Astrocyte (in vitro differentiated cells and primary cell): Measurements from ENCODE around the gene ATG16L1. TPM values are rescaled to one million over a fixed set of nuclear protein-coding genes. Genes with fewer than 3 reads are reported as not detected.

Experiments
- DNase-seq: peaks from one replicate; pipeline ENCODE4 v3.0.0-alpha.2; 2010; ENCODE audit warnings: low read depth
- FAIRE-seq: peaks from 2 replicates; lab custom pipeline; 2011; peaks lifted over from hg19 to GRCh38; lab: Jason Lieb, UNC
- H2AFZ ChIP-seq: 2 replicates; pipeline ENCODE4 v1.6.0; 2012; ENCODE audit warnings: low read depth, low read length, inconsistent platforms
- H3K27ac ChIP-seq: 2 replicates; pipeline ENCODE4 v1.5.1; 2011; ENCODE audit warnings: low read depth, low read length, inconsistent platforms
- H3K27me3 ChIP-seq: 2 replicates; pipeline ENCODE4 v1.6.0; 2011; ENCODE audit warnings: low read length, inconsistent platforms; ENCODE audit not compliant: insufficient read depth
- H3K36me3 ChIP-seq: 2 replicates; pipeline ENCODE4 v1.5.1; 2011; ENCODE audit warnings: low read length, inconsistent platforms; ENCODE audit not compliant: insufficient read depth
- H3K4me1 ChIP-seq: 2 replicates; pipeline ENCODE4 v1.5.1; 2011; ENCODE audit warnings: low read length, inconsistent platforms; ENCODE audit not compliant: insufficient read depth
- H3K4me2 ChIP-seq: 2 replicates; pipeline ENCODE4 v1.6.0; 2012; ENCODE audit warnings: low read length, inconsistent platforms
- H3K4me3 ChIP-seq: 2 replicates; pipeline ENCODE4 v1.5.1; 2011; ENCODE audit warnings: low read depth, mild to moderate bottlenecking, low read length, inconsistent platforms; ENCODE audit not compliant: insufficient read depth
- H3K79me2 ChIP-seq: 2 replicates; pipeline ENCODE4 v1.6.0; 2012; ENCODE audit warnings: mild to moderate bottlenecking, low read length, inconsistent platforms; ENCODE audit not compliant: insufficient read depth
- H3K9ac ChIP-seq: 2 replicates; pipeline ENCODE4 v1.6.0; 2012; ENCODE audit warnings: mild to moderate bottlenecking, low read length, inconsistent platforms
- H3K9me3 ChIP-seq: 2 replicates; pipeline ENCODE4 v1.5.1; 2012; ENCODE audit warnings: low read depth, mild to moderate bottlenecking, low read length, inconsistent platforms; ENCODE audit not compliant: insufficient read depth
- H4K20me1 ChIP-seq: 2 replicates; pipeline ENCODE4 v1.6.0; 2012; ENCODE audit warnings: low read length, inconsistent platforms; ENCODE audit not compliant: insufficient read depth
- H3K27ac Mint-ChIP-seq: one replicate; pipeline ENCODE4 v1.8.0; 2021; ENCODE audit warnings: mild to moderate bottlenecking, mixed read lengths; ENCODE audit not compliant: unreplicated experiment
- H3K27me3 Mint-ChIP-seq: one replicate; pipeline ENCODE4 v1.8.0; 2021; ENCODE audit warnings: low read depth, mixed read lengths; ENCODE audit not compliant: unreplicated experiment
- H3K36me3 Mint-ChIP-seq: one replicate; pipeline ENCODE4 v1.8.0; 2021; ENCODE audit warnings: low read depth, mixed read lengths; ENCODE audit not compliant: unreplicated experiment
- H3K4me1 Mint-ChIP-seq: one replicate; pipeline ENCODE4 v1.8.0; 2021; ENCODE audit warnings: low read depth, mixed read lengths; ENCODE audit not compliant: unreplicated experiment
- H3K4me3 Mint-ChIP-seq: one replicate; pipeline ENCODE4 v1.8.0; 2021; ENCODE audit warnings: mild to moderate bottlenecking, moderate library complexity, mixed read lengths; ENCODE audit not compliant: unreplicated experiment
- H3K9me3 Mint-ChIP-seq: one replicate; pipeline ENCODE4 v1.8.0; 2021; ENCODE audit warnings: mild to moderate bottlenecking, mixed read lengths; ENCODE audit not compliant: unreplicated experiment
- EZH2 ChIP-seq: IDR thresholded peaks from 2 replicates; pipeline ENCODE4 v1.6.1; 2012; ENCODE audit warnings: mild to moderate bottlenecking, low read length, inconsistent platforms; ENCODE audit not compliant: insufficient read depth
- total RNA-seq: library from RNA; stranded (reverse); gene quantifications from 2 replicates; pipeline ENCODE4 v1.2.1, GENCODE V29; 2021
- TF ChIP-seq, protein P1 (sequence below): IDR thresholded peaks from 2 replicates; pipeline ENCODE4 v1.5.1; 2011; ENCODE audit warnings: low read depth, mild to moderate bottlenecking, inconsistent platforms, low read length, moderate library complexity; ENCODE audit not compliant: insufficient read depth

ATG16L1 gene
- total RNA-seq, 1 donor from 2014 or later, result 31.6 TPM

- Histone ChIP-seq H3K36me3 (peaks cover 69% of the 10 kb centered on the region), H2AFZ (no peak overlapping the region), H3K4me1 (no peaks in the 10 kb centered on the region), H3K4me2 (no peak overlapping the region), H3K9ac (no peak overlapping the region), H3K27me3 (no peaks in the 10 kb centered on the region), H3K79me2 (peaks cover 24% of the 10 kb centered on the region), H4K20me1 (peaks cover 51% of the 10 kb centered on the region), H3K27ac (no peak overlapping the region), H3K4me3 (no peak overlapping the region), H3K9me3 (no peaks in the 10 kb centered on the region)
- Mint-ChIP-seq H3K27ac (no peak overlapping the region), H3K9me3 (no peaks in the 10 kb centered on the region), H3K4me1 (peaks cover 6% of the 10 kb centered on the region), H3K4me3 (no peak overlapping the region), H3K36me3 (peaks cover 25% of the 10 kb centered on the region), H3K27me3 (no peaks in the 10 kb centered on the region)
- FAIRE-seq (no peak), DNase-seq (no peak)
- TF ChIP-seq, protein P1, sequence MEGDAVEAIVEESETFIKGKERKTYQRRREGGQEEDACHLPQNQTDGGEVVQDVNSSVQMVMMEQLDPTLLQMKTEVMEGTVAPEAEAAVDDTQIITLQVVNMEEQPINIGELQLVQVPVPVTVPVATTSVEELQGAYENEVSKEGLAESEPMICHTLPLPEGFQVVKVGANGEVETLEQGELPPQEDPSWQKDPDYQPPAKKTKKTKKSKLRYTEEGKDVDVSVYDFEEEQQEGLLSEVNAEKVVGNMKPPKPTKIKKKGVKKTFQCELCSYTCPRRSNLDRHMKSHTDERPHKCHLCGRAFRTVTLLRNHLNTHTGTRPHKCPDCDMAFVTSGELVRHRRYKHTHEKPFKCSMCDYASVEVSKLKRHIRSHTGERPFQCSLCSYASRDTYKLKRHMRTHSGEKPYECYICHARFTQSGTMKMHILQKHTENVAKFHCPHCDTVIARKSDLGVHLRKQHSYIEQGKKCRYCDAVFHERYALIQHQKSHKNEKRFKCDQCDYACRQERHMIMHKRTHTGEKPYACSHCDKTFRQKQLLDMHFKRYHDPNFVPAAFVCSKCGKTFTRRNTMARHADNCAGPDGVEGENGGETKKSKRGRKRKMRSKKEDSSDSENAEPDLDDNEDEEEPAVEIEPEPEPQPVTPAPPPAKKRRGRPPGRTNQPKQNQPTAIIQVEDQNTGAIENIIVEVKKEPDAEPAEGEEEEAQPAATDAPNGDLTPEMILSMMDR, result no peak
- TF ChIP-seq EZH2, result no peak
Observed at GRCh38 chr2:233264667-233265066, 13.2 kb downstream of the ATG16L1 start.

- H3K27me3 ChIP-seq, result no peaks in the 10 kb centered on the region
- Mint-ChIP-seq H3K36me3 (peaks cover 25% of the 10 kb centered on the region), H3K27me3 (no peaks in the 10 kb centered on the region), H3K4me3 (no peak overlapping the region), H3K4me1 (no peaks in the 10 kb centered on the region), H3K27ac (no peak overlapping the region), H3K9me3 (no peaks in the 10 kb centered on the region)
- no peak overlapping the region for H3K4me2 ChIP-seq
- DNase-seq (no peak), FAIRE-seq (no peak)
- peaks cover 14% of the 10 kb centered on the region for H3K79me2 ChIP-seq
- H3K9ac ChIP-seq, result no peak overlapping the region
- no peaks in the 10 kb centered on the region for H3K4me1 ChIP-seq
- no peak overlapping the region for H2AFZ ChIP-seq
- peaks cover 68% of the 10 kb centered on the region for H3K36me3 ChIP-seq
- H3K9me3 ChIP-seq, result no peaks in the 10 kb centered on the region
- peaks cover 46% of the 10 kb centered on the region for H4K20me1 ChIP-seq
- H3K4me3 ChIP-seq, result no peak overlapping the region
- TF ChIP-seq, protein P1, result no peak
- TF ChIP-seq EZH2, result no peak
- no peak overlapping the region for H3K27ac ChIP-seq
Observed at GRCh38 chr2:233265899-233266431, 14.5 kb downstream of the ATG16L1 start.

GRCh38 chr2:233266481-233266880, 15.0 kb downstream of the ATG16L1 start:
- DNase-seq, result no peak

More at GRCh38 chr2:233266481-233266880, 15.0 kb downstream of the ATG16L1 start:
- H2AFZ ChIP-seq, result no peak overlapping the region
- H3K9me3 ChIP-seq, result no peaks in the 10 kb centered on the region
- H3K36me3 ChIP-seq, result peaks cover 64% of the 10 kb centered on the region
- no peaks in the 10 kb centered on the region for H3K4me1 ChIP-seq
- H3K27me3 ChIP-seq, result no peaks in the 10 kb centered on the region
- Mint-ChIP-seq H3K4me3 (no peak overlapping the region), H3K27ac (no peak overlapping the region), H3K4me1 (no peaks in the 10 kb centered on the region), H3K9me3 (no peaks in the 10 kb centered on the region), H3K36me3 (peaks cover 23% of the 10 kb centered on the region), H3K27me3 (no peaks in the 10 kb centered on the region)
- TF ChIP-seq, protein P1, result no peak
- TF ChIP-seq EZH2, result no peak
- no peak overlapping the region for H3K27ac ChIP-seq
- H3K9ac ChIP-seq, result no peak overlapping the region
- peaks cover 43% of the 10 kb centered on the region for H4K20me1 ChIP-seq
- no peak for FAIRE-seq
- no peak overlapping the region for H3K4me2 ChIP-seq
- H3K4me3 ChIP-seq, result no peak overlapping the region
- H3K79me2 ChIP-seq, result peaks cover 10% of the 10 kb centered on the region
